Left ventricle myocardium superior (tissue), 1 donor: ENCODE results near the gene CDKN2AIPNL. TPM values are rescaled to one million over a fixed set of nuclear protein-coding genes. Genes with fewer than 3 reads are reported as not detected.
"Not testable (repeated sequence)": the region's sequence is repeated elsewhere in the genome, so short reads cannot be mapped to it uniquely, and the experiment has no call there.

Experiments used
- ATAC-seq: fragments of 200-7000 bp; cut with Tn5 transposase; one replicate; pipeline ENCODE4 v1.9.1; 2020; ENCODE audit warnings: mild to moderate bottlenecking, moderate library complexity
- DNase-seq: peaks from one replicate; pipeline ENCODE4 v3.0.0-alpha.2; 2020
- intact Hi-C: fragments of 100-400 bp; cut with micrococcal nuclease; formaldehyde crosslinking; loops from one replicate; pipeline ENCODE4 v1.11.0; 2022
- total RNA-seq: library from RNA; stranded (reverse); fragmentation: NEBNext Ultra II Directional; extraction: Animal tissue kit (Norgen Biotek cat#: 25700); gene quantifications from one replicate; pipeline ENCODE4 v1.2.1, GENCODE V29; 2021
- donor health status: DM: no; HTN: yes; CAD: no; lungs with severe emphysema.

Gene CDKN2AIPNL
- total RNA-seq, 1 donor from 2014 or later: 46.0 TPM

- DNase-seq: no peak
- intact Hi-C loops: no loop called here
- no peak for ATAC-seq
Measured at GRCh38 chr5:134413046-134413445, 1.4 kb upstream of the CDKN2AIPNL start.

- intact Hi-C loops: no loop called here
- ATAC-seq (no peak), DNase-seq (no peak)
Measured at GRCh38 chr5:134411228-134411545, 494 bp downstream of the CDKN2AIPNL start.

GRCh38 chr5:134410822-134411221 lies 859 bp downstream of the CDKN2AIPNL start:
- no peak for ATAC-seq
- intact Hi-C loops: no loop called here
- no peak for DNase-seq

GRCh38 chr5:134409321-134409720 lies 2.4 kb downstream of the CDKN2AIPNL start:
- no peak for DNase-seq
- intact Hi-C loops: no loop called here
- ATAC-seq: no peak

GRCh38 chr5:134406390-134406789 lies 5.3 kb downstream of the CDKN2AIPNL start:
- ATAC-seq (no peak), DNase-seq (no peak)
- intact Hi-C loops: no loop called here

- ATAC-seq (no peak), DNase-seq (no peak)
- intact Hi-C loops: no loop called here
Measured at GRCh38 chr5:134403951-134404350, 7.7 kb downstream of the CDKN2AIPNL start.

GRCh38 chr5:134398609-134399155 lies 13.0 kb downstream of the CDKN2AIPNL start:
- peak; percentile 82 for ATAC-seq
- intact Hi-C loops: no loop called here
- DNase-seq: no peak

- ATAC-seq (peak; percentile 24), DNase-seq (no peak)
- intact Hi-C loops: no loop called here
Measured at GRCh38 chr5:134397196-134397595, 14.5 kb downstream of the CDKN2AIPNL start.

GRCh38 chr5:134396274-134396673 lies 15.4 kb downstream of the CDKN2AIPNL start:
- ATAC-seq (no peak), DNase-seq (no peak)
- intact Hi-C loops: no loop called here

- no peak for ATAC-seq
- DNase-seq: no peak
- intact Hi-C loops: no loop called here
Measured at GRCh38 chr5:134394932-134395331, 16.7 kb downstream of the CDKN2AIPNL start.

- DNase-seq (no peak), ATAC-seq (no peak)
- intact Hi-C loops: no loop called here
Measured at GRCh38 chr5:134392301-134392700, 19.4 kb downstream of the CDKN2AIPNL start.

GRCh38 chr5:134387443-134387842 lies 24.2 kb downstream of the CDKN2AIPNL start:
- intact Hi-C loops: no loop called here
- DNase-seq: no peak
- ATAC-seq: peak; percentile 20

- intact Hi-C loops: no loop called here
- DNase-seq (no peak), ATAC-seq (no peak)
Measured at GRCh38 chr5:134383980-134384697, 27.5 kb downstream of the CDKN2AIPNL start.

GRCh38 chr5:134382204-134382603 lies 29.5 kb downstream of the CDKN2AIPNL start:
- intact Hi-C loops, DNase-seq, ATAC-seq: not testable (repeated sequence)

GRCh38 chr5:134380346-134380745 lies 31.3 kb downstream of the CDKN2AIPNL start:
- no peak for ATAC-seq
- DNase-seq: no peak
- intact Hi-C loops: no loop called here

GRCh38 chr5:134374232-134374631 lies 37.4 kb downstream of the CDKN2AIPNL start:
- ATAC-seq (no peak), DNase-seq (no peak)
- intact Hi-C loops: no loop called here

GRCh38 chr5:134373633-134374032 lies 38.0 kb downstream of the CDKN2AIPNL start:
- intact Hi-C loops, ATAC-seq, DNase-seq: not testable (repeated sequence)

- peak; percentile 71 for DNase-seq
- ATAC-seq: peak; percentile 66
- intact Hi-C loops: no loop called here
Measured at GRCh38 chr5:134371834-134372340, 39.8 kb downstream of the CDKN2AIPNL start.

GRCh38 chr5:134370871-134371833 lies 40.5 kb downstream of the CDKN2AIPNL start, which contains the start of gene UBE2B:
Gene UBE2B (plus strand): TSS chr5:134371569. CDS start chr5:134371596, 27 bp downstream.
- intact Hi-C loops: no loop called here
- peak; percentile 92 for ATAC-seq

More at GRCh38 chr5:134370871-134371833, 40.5 kb downstream of the CDKN2AIPNL start, which contains the start of gene UBE2B:
- peak; percentile 97 for DNase-seq
